Effector memory CD4-positive, alpha-beta T cell (primary cell): Measurements from ENCODE around the gene NPY1R.

Experiments used
- DNase-seq, 3 donors: peaks; one replicate each; pipeline ENCODE4 v3.0.0-alpha.2; 2020
- H3K27ac ChIP-seq: 2 replicates; pipeline ENCODE4 v1.7.0; 2013; ENCODE audit warnings: mild to moderate bottlenecking, low read length, moderate library complexity; ENCODE audit not compliant: insufficient read depth, poor library complexity, severe bottlenecking
- H3K27me3 ChIP-seq: replicated peaks from 2 replicates; pipeline ENCODE4 v1.7.0; 2013; ENCODE audit warnings: mild to moderate bottlenecking, low read length; ENCODE audit not compliant: insufficient read depth, control insufficient read depth, poor library complexity, severe bottlenecking
- H3K36me3 ChIP-seq: 2 replicates; pipeline ENCODE4 v1.7.0; 2013; ENCODE audit warnings: mild to moderate bottlenecking, low read length, moderate library complexity; ENCODE audit not compliant: control insufficient read depth, insufficient read depth
- H3K4me1 ChIP-seq: 2 replicates; pipeline ENCODE4 v1.7.0; 2013; ENCODE audit warnings: low read length, mild to moderate bottlenecking; ENCODE audit not compliant: control insufficient read depth, insufficient read depth, poor library complexity, severe bottlenecking
- H3K4me3 ChIP-seq: 2 replicates; pipeline ENCODE4 v1.7.0; 2013; ENCODE audit warnings: low read length, low read depth, mild to moderate bottlenecking; ENCODE audit not compliant: insufficient read depth, poor library complexity, severe bottlenecking
- H3K9me3 ChIP-seq: 2 replicates; pipeline ENCODE4 v1.7.0; 2013; ENCODE audit warnings: mild to moderate bottlenecking, low read length, moderate library complexity; ENCODE audit not compliant: control insufficient read depth

NPY1R gene

GRCh38 chr4:163280703-163281519 lies 51.5 kb downstream of the NPY1R start:
- H3K4me1 ChIP-seq, result no peaks in the 10 kb centered on the region
- no peak overlapping the region for H3K4me3 ChIP-seq
- no peak overlapping the region for H3K27ac ChIP-seq
- no peak for DNase-seq
- no peaks in the 10 kb centered on the region for H3K27me3 ChIP-seq
- no peaks in the 10 kb centered on the region for H3K36me3 ChIP-seq
- H3K9me3 ChIP-seq, result no peaks in the 10 kb centered on the region

GRCh38 chr4:163279713-163280112 lies 52.7 kb downstream of the NPY1R start:
- no peak overlapping the region for H3K4me3 ChIP-seq
- H3K27ac ChIP-seq, result no peak overlapping the region
- no peaks in the 10 kb centered on the region for H3K27me3 ChIP-seq

GRCh38 chr4:163274861-163275260 lies 57.5 kb downstream of the NPY1R start:
- DNase-seq, result no peak
- Histone ChIP-seq H3K9me3 (no peaks in the 10 kb centered on the region), H3K4me1 (no peaks in the 10 kb centered on the region), H3K36me3 (no peaks in the 10 kb centered on the region), H3K27me3 (no peaks in the 10 kb centered on the region), H3K27ac (no peak overlapping the region), H3K4me3 (no peak overlapping the region)

More at GRCh38 chr4:163279713-163280112, 52.7 kb downstream of the NPY1R start:
- H3K9me3 ChIP-seq, result no peaks in the 10 kb centered on the region
- no peak for DNase-seq
- no peaks in the 10 kb centered on the region for H3K36me3 ChIP-seq
- H3K4me1 ChIP-seq, result no peaks in the 10 kb centered on the region
